GM19328 (cell line): ENCODE data around the gene TMEM258.

ENCODE experiments used
- ATAC-seq: cut with Tn5 transposase; IDR thresholded peaks from one replicate; pipeline ENCODE4 v1.9.1; 2021; ENCODE audit warnings: mild to moderate bottlenecking, moderate library complexity; ENCODE audit not compliant: unreplicated experiment

The TMEM258 gene

GRCh38 chr11:61762223-61762615 lies 30.2 kb downstream of the TMEM258 start:
- ATAC-seq: no peak

GRCh38 chr11:61761440-61762222 lies 30.8 kb downstream of the TMEM258 start:
- ATAC-seq: no peak

- no peak for ATAC-seq
Measured at GRCh38 chr11:61760946-61761345, 31.5 kb downstream of the TMEM258 start.

- ATAC-seq: no peak
Measured at GRCh38 chr11:61757213-61757862, 35.1 kb downstream of the TMEM258 start.

- ATAC-seq: no peak
Measured at GRCh38 chr11:61756452-61757212, 35.8 kb downstream of the TMEM258 start.

GRCh38 chr11:61756147-61756451 lies 36.3 kb downstream of the TMEM258 start:
- no peak for ATAC-seq

- no peak for ATAC-seq
Measured at GRCh38 chr11:61754534-61755482, 37.6 kb downstream of the TMEM258 start.

- no peak for ATAC-seq
Measured at GRCh38 chr11:61753672-61754071, 38.7 kb downstream of the TMEM258 start.

GRCh38 chr11:61752925-61753521 lies 39.4 kb downstream of the TMEM258 start:
- ATAC-seq: no peak

GRCh38 chr11:61752117-61752924 lies 40.1 kb downstream of the TMEM258 start, which contains the start of gene MYRF:
Gene MYRF (plus strand): TSS chr11:61752636. CDS start chr11:61752745, 109 bp downstream.
- ATAC-seq: no peak

- no peak for ATAC-seq
Measured at GRCh38 chr11:61751384-61751783, 41.0 kb downstream of the TMEM258 start.

- no peak for ATAC-seq
Measured at GRCh38 chr11:61750631-61751273, 41.6 kb downstream of the TMEM258 start.

GRCh38 chr11:61749591-61750217 lies 42.7 kb downstream of the TMEM258 start:
- ATAC-seq: no peak

GRCh38 chr11:61747967-61748285 lies 44.5 kb downstream of the TMEM258 start:
- no peak for ATAC-seq

GRCh38 chr11:61747192-61747966 lies 45.0 kb downstream of the TMEM258 start:
- no peak for ATAC-seq

GRCh38 chr11:61746442-61747191 lies 45.8 kb downstream of the TMEM258 start:
- ATAC-seq: no peak

GRCh38 chr11:61745781-61746441 lies 46.5 kb downstream of the TMEM258 start:
- ATAC-seq: no peak
